Measurements from ENCODE around the gene XRCC1. TPM values are rescaled to one million over a fixed set of nuclear protein-coding genes. Genes with fewer than 3 reads are reported as not detected.

XRCC1 gene
- total RNA-seq, 1 experiment from 2014 or later, result 38.0 TPM

DNA sequence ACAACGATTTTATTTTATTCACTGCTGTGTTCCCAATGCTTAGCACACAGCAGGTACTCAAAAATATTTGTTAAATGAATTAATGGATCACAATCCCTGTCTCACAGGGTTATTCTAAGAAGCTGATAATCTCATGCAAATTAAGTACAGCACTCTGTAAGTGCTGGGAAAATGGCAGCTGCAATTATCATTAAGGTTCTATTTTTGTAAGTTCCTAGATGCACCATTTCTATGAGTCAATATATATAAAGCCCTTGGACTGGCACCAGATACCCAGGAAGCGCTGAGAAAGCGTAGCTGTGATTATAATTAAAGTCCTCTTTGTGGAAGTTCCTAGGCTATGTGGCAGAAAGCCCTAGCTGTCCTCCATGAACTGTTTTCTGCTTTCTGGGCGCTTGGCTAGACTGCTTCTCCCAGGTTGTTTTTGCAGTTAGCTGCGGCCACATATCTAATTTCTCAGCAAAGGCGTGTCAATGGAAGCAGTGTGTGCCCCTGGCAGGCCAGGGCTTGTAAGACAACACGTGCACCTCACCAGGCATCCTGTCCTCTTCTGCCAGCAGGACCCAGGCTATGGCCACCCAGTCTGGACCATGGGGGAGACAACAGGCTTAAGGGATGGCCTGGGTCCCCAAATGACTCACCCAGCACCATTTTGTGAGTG lies 31.4 kb upstream of the XRCC1 start:
- no peaks in the 10 kb centered on the region for H3K79me2 ChIP-seq (ENCODE audit: insufficient read depth, low read length)
- H3K4ac ChIP-seq (ENCODE audit: low read depth, low read length), result no peak overlapping the region
- H3K23me2 ChIP-seq (ENCODE audit: insufficient read length, low read depth, low read length, poor library complexity, severe bottlenecking), result no peaks in the 10 kb centered on the region
- no peak overlapping the region for H3T11ph ChIP-seq (ENCODE audit: low read length)
- no peak overlapping the region for H2BK120ac ChIP-seq (ENCODE audit: low read depth, low read length, poor library complexity, severe bottlenecking)
- peaks cover 9 to 20% (median 16%) of the 10 kb centered on the region in 3 experiments; a peak in 6 of 7 replicates for H3K36me3 Mint-ChIP-seq (ENCODE audit: insufficient read depth in 1 of 3, low read depth in 3 of 3)
- H4K20me1 ChIP-seq (ENCODE audit: control insufficient read depth, insufficient read depth, insufficient read length), result no peaks in the 10 kb centered on the region
- TF ChIP-seq, protein P1, sequence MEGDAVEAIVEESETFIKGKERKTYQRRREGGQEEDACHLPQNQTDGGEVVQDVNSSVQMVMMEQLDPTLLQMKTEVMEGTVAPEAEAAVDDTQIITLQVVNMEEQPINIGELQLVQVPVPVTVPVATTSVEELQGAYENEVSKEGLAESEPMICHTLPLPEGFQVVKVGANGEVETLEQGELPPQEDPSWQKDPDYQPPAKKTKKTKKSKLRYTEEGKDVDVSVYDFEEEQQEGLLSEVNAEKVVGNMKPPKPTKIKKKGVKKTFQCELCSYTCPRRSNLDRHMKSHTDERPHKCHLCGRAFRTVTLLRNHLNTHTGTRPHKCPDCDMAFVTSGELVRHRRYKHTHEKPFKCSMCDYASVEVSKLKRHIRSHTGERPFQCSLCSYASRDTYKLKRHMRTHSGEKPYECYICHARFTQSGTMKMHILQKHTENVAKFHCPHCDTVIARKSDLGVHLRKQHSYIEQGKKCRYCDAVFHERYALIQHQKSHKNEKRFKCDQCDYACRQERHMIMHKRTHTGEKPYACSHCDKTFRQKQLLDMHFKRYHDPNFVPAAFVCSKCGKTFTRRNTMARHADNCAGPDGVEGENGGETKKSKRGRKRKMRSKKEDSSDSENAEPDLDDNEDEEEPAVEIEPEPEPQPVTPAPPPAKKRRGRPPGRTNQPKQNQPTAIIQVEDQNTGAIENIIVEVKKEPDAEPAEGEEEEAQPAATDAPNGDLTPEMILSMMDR (conservative IDR thresholded peaks at IDR 0.05), result no peak
- no peak overlapping the region for H4K91ac ChIP-seq (ENCODE audit: insufficient read length, low read depth, low read length)
- H3K9me3 ChIP-seq (ENCODE audit: control insufficient read depth, low read depth, low read length), result no peaks in the 10 kb centered on the region
- no peak overlapping the region for H3K18ac ChIP-seq (ENCODE audit: insufficient read length, low read depth, low read length)
- H3K27ac Mint-ChIP-seq, result no peak overlapping the region
- H2BK15ac ChIP-seq (ENCODE audit: low read depth, low read length), result no peak overlapping the region
- H2BK20ac ChIP-seq (ENCODE audit: low read depth, low read length, poor library complexity, severe bottlenecking), result no peak overlapping the region
- no peaks in the 10 kb centered on the region for H3K27me3 ChIP-seq (ENCODE audit: insufficient read depth, low read length)
- no peak overlapping the region for H3K27ac ChIP-seq (ENCODE audit: insufficient read length, low read depth, low read length)
- no peak overlapping the region for H3K4me3 Mint-ChIP-seq
- H3K14ac ChIP-seq (ENCODE audit: insufficient read depth, low read length), result no peak overlapping the region
- H3K79me1 ChIP-seq (ENCODE audit: insufficient read depth, low read depth, low read length, poor library complexity, severe bottlenecking), result no peaks in the 10 kb centered on the region
- no peaks in the 10 kb centered on the region for H3K4me1 ChIP-seq (ENCODE audit: insufficient read depth, low read length)
- H2BK12ac ChIP-seq (ENCODE audit: insufficient read length, low read depth, low read length), result no peak overlapping the region
- H3K4me1 Mint-ChIP-seq, result peaks cover 7 to 8% of the 10 kb centered on the region in 2 experiments
- H3K9me3 Mint-ChIP-seq, result no peaks in the 10 kb centered on the region
- DNase-seq, result no peak
- no peak overlapping the region for H2BK5ac ChIP-seq (ENCODE audit: insufficient read length, low read length)
- H2AK5ac ChIP-seq (ENCODE audit: insufficient read length, low read length), result no peak overlapping the region
- no peak overlapping the region for H2AFZ ChIP-seq (ENCODE audit: low read length)
- H4K5ac ChIP-seq (ENCODE audit: insufficient read length, low read depth, low read length), result no peak overlapping the region
- H3K56ac ChIP-seq (ENCODE audit: insufficient read length, low read depth, low read length), result no peak overlapping the region
- H3K4me2 ChIP-seq (ENCODE audit: insufficient read depth, insufficient read length, low read length), result no peak overlapping the region
- no peak overlapping the region for H3K9ac ChIP-seq (ENCODE audit: extremely low read depth, insufficient read length, low read length)
- H3K27me3 Mint-ChIP-seq (ENCODE audit: low read depth), result no peaks in the 10 kb centered on the region
- no peak overlapping the region for H4K8ac ChIP-seq (replicated peaks; ENCODE audit: insufficient read length, low read depth, low read length)
- H3K23ac ChIP-seq (ENCODE audit: insufficient read length, low read depth, low read length), result no peak overlapping the region
- no CpG with 5 or more reads among the region's 7 CpGs for WGBS (ENCODE audit: extremely low coverage, insufficient read length, low lambda C conversion rate)

Measured in H9 (cell line).